HG02973 (cell line): Measurements from ENCODE around the gene KCNA2.

ENCODE experiments used
- ATAC-seq: cut with Tn5 transposase; IDR thresholded peaks from one replicate; pipeline ENCODE4 v1.9.1; 2021; ENCODE audit warnings: moderate library complexity; ENCODE audit not compliant: unreplicated experiment

Gene KCNA2

DNA sequence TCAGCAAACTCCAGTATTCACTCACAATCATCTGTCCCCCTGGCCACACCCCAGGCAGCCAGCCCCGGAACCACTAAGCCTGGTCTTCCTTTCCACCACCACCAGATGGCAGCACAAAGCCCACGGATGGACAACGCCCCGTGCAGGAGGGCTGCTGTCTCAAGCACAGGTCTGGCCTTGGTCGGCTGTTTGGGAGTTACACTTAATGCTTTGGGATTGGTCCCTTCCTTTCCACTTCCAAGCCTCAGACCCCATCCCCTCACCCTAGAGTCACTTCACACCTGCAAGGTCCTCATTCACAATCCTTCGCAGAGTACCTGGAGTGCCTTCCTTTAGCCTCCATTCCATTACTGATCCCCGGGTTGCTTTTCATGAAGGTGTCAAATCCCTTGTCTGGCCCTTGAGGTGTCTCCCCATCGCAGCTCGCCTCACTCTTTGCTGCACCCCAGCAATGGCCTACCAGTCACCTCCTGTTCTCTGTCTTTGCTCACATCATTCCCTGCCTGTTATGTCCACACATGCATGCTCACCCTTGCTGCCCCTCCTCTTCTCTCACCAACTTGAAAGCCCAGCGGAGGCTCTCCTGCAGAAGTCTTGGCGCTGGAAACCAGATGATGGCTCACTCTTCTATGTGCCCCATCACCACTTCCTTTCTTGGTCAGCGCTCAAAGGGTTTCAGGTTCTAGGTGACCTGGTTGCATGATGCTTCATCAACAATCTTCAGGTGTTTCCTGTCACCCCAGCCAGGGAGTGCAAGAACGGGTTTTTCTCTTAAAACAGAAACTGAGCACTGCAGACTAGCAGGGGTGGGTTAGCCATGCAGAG lies 24.9 kb upstream of the KCNA2 start:
- peak; percentile 35 for ATAC-seq

DNA sequence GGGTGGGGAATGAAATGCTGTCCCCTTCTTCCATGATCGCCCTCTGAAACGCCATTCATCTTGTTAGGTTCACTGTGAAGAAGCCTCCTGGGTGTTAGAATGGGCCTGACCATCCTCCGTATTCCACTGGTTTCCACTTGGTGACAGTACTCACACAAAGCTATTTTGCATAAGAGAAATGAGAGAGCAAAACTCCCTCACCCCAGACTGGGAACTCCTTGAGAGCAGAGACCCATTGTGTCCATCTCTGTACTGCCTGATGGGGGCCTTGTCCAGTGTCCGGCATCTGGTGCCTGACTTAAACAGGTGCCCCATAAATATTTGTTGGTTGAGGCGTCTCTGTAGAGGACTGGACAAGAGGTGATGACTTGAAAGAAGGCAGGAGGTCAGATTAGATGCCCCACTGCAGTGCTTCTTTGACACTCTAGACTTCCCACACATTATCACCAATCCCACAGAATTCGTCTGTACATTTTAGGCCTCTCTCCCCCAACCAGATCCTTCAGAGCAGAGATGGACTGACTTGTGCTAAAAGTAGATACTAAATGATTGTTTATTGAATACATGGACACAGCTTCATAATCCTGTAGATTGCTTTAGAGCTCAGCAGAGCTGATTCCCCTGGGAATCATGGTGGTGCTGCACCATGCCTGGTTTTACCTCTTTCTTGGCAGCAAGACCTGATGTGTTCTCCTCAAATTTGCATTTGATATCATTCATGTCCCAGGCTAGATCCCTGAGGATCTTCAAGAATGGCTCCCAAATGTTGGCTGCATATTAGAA lies 22.4 kb upstream of the KCNA2 start:
- no peak for ATAC-seq

DNA sequence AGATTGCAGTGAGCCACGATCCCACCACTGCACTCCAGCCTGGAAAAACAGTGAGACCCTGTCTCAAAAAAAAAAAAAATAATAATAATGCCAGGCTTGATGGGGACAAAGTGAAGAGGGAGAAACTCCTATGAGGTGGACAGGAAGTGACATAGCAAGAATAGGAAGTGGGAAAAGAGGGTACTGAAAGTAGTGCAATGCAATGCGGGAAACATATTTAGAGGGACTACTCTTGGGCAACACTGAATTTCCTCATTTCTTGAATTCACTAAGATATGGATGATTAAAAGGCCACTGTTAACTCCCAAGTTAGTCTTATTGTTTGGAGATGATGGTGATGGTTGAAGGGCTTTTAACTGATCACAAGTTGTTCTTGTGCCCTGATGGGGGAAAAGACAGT lies 21.6 kb upstream of the KCNA2 start:
- ATAC-seq: no peak

DNA sequence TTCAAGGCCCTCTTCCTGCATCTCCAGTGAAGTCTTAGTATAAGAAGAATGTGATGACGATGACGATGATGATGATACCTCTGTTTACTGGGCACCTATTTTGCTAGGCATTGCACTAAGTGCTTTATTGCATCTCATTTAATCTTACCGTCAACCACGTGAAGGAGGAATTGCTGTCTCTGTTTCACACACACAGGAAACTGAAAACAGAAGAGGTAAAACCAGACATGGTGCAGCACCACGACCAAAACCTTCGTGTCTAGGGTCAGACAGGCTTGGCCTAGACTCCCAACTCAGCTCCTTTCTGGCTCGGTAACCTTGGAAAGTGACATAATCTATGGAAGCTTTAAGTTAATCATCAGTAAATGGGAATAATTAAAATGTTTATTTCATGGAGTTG lies 20.7 kb upstream of the KCNA2 start:
- no peak for ATAC-seq

DNA sequence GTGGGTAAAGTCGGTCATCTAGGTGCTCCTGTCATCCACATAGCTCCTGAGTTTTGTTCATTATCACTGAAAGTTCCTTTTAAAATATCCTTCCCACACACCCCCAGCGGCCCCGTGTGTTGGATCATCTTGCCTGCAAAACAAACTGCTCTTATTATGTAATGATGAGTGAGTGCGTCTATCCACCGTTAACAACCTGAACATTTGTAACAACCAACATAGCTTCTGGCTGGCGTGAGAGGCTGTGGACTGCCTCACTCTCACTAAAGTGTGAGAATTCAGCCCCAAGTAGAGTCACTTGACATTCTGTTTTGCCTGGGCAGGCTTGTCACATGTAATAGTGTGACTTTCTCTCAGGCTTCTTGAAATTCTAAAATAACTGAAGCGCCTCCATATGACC lies 14.5 kb upstream of the KCNA2 start:
- no peak for ATAC-seq

DNA sequence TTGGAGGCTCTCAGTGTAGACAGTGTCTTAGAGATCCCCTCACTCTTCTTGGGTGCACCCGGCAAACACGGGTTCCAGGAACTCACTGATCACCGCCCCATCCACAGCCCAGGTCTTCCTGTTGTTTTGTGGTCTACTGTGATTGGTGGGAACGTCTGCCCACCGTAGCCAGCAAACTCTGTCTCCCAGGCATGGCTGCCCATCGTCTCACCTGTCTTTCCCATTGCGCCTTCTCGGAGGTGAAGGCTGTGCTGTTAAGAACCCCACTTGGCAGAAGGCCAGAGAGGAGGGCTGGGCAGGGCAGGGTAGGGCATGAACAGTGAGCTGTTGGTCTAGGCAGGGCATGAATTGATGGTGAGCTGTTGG lies 14.1 kb upstream of the KCNA2 start:
- ATAC-seq: no peak

DNA sequence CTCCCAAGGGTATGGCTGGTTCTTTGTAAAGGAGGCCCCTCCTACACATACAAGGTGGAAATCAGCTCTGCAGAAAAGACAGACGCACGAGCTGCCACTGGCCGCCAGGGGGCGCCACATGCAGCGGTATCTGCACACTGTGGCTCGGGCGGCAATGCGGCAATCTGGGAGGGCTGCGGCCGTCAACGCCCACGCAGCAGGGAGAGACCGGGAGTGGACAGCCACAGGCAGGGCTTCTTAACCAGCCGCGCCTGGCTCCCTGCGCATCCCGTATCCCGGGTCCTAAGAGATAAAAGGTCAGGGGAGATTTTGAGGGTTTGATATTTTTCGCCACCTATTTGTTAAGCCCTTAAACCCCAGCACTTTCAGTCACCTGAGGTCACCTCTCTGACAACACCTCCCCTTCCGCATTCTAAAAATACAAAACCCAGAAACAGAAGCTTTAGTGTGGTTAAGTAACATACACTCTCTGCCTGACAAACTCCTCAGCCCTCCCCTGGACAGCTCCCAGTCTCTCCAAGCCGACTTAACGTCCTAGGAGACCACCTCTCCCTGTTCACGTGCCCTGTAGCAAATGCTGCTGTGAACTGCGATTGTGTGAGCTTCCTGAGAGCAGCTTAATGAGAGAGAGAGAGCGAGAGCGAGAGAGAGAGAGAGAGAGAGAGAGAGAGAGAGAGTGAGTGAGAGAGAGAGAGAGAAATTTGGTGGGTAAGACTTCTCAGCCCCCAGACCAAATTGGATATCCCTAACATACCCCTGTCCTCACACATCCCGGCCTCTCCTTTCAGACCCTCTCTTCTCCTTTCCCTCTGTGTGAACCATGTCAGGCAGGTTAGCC lies 13.5 kb upstream of the KCNA2 start:
- ATAC-seq: peak; percentile 71

DNA sequence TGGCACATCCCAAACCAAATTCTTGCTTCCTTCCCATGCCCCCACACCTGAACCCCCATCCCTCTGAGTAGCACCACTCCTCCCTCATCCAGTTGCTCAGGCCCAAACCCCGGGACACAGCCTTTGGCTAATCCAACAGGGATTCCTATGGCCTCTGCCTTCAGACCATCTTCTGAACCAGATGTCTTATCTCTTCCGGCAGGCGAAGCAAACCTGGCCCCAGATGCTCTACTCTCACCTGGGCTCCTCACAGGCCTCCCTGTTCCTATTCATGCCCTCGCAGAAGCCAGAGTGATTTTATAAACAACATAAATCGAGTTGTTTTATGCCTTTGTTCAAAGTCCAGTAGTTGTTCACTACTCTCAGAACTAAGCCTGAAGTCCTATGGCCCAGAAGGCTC lies 12.5 kb upstream of the KCNA2 start:
- no peak for ATAC-seq

DNA sequence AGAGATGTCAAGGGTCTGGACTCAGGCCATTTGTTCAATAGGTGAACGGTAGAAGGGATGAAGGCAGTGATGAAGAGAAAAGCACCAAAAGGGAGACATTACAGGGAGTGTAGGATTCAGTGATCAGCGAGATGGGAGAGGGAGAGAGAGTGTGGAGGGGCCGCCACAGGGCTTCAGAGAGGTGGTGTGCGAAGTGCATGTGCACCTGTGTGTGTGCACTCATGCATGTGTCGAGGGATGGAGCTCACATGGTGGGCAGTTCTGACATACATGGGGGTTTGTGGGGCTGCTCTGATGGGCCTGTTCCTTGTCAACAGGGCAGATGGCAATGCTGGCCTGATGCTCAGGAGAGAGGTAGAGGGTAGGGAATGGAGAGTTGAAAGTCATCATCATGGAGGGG lies 11.4 kb upstream of the KCNA2 start:
- no peak for ATAC-seq

DNA sequence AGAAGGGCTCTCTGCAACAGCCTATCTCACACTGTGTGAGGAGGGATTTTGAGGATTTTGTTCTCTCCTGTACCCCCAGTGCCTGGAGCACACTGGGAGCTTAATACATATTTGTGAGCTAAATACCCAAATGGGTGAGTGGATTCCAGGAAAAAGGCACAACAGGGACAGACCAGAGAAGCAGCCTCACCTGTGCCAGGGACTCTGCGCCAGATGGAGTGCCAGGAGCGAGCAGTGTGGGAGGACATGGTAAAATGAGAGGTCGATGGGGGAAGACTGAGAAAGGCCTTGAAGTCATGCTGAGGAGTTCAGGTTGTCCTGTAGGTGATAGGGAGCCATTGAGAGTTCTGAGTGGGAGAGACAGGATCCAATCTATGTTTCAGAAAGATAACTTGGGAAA lies 11.0 kb upstream of the KCNA2 start:
- ATAC-seq: no peak

DNA sequence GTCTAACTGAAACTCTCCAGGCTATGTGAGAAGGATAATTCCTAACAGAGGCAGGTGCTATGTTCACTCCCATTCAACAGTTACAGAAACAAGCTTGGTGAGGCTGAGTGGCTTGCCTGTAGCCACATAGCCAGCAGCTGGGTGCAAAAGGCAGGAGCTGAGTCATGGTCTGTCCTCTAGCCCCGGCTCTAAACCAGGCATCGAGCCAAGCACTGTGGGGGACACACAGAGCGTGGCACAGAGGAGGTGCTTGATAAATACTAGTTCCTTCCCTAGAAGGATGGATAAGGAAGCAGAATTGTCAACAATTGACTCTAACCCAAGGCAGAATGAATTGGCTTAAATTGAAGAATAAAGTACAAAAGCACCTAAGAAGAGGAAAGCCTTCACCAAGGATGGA lies 10.4 kb upstream of the KCNA2 start:
- no peak for ATAC-seq

DNA sequence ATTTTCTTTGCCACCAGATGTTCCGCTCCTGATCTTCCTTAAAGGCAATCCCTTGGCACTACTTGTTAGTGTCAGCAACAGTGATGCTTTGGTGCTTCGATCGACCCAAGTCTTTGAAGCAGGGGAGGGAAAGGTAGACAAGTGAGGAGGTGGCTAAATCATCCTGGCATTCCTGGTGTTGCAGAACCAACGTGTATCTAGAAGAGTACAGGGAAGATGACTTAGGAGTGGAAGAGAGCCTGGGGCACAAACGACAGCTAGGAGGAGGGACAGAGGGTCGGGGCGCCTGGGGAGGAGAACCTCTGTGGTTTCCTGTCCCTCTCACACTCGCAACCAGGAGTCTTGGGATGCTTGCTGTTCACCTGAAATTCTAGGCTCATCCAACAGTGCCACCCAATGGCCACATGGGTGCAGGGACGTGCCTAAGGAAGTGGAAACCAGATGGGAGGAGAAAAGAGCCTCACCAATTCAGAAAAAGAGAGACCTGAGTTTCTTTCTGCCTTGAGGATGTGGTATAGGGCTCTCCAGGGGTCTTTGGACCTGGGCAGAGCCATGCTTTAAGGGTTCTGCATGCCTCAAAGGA lies 9.5 kb upstream of the KCNA2 start:
- ATAC-seq: no peak

DNA sequence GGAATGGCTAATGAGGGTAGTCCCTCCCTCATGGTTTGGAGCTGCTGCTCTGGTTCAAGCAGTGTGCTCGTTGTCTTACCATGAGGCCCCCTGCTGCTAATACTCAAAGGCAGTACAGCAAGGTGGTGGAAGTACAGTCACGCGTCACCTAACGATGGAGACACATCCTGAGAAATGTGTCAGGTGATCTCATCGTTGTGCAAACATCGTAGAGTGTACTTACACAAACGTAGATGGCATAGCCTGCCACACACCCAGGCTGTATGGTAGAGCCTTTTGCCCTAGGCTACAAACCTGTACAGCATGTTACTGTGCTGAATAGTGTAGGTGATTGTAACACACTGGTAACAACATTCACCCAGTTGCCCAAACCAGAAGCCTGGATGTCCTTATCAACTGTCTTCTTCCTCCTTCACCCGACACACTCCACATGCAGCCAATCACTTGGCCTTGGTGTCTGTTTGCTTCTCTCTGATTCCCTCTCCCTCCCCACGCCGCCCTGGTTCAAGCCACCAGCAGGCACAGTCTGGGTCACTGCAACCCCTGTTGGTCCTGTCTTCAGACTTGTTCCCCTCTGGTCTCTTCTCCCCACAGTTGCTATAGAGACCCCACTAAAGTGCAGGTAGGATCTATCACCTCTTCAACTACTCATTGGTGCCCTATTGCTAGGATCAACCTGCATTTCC lies 6.0 kb upstream of the KCNA2 start:
- ATAC-seq: no peak

DNA sequence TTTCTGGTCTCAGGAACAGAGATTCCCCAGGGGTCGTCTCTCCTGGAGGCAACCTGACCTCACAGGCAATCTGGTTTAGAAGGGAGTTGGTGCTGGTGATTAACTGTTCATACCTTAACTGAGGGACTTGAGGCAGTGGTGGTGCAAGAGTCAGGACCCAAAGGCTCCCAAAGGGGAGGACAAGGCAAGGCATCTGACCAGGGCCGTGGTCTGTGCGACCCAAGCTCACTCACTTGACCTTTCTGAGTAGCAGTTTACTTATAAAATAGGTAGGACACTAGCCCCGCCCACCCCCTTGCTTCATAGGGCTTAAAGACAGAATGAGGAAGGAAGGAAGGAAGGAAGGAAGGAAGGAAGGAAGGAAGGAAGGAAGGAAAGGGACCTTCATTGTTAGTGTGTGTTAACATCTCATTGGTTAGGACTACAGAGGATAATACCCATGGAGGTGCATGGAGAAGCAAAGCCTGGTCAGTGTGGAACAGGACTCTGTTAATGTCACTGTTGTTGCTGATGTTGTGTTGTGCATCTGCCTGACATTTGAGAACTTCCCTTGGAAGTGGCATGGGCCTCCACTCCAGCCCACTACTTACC lies 4.6 kb upstream of the KCNA2 start:
- ATAC-seq: no peak

DNA sequence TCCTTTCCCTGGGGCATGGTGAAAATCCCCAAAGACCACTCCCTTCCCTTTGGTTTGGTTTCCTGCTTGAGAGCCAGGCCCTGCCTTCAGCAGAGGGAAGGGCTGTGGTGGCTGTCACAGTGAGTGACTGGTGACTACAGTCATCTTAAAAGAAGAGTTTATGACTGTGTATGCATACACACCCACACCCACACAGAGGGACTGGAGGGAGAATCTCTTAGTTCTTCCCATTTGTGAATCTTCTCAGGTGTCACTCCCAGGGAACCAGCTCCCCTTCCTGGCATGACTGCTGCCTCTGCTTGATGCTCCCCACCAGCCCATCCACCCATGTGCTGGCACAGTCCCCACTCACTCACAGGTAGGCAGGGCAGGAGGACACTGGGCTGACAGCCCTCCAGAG lies 3.9 kb upstream of the KCNA2 start:
- ATAC-seq: no peak

DNA sequence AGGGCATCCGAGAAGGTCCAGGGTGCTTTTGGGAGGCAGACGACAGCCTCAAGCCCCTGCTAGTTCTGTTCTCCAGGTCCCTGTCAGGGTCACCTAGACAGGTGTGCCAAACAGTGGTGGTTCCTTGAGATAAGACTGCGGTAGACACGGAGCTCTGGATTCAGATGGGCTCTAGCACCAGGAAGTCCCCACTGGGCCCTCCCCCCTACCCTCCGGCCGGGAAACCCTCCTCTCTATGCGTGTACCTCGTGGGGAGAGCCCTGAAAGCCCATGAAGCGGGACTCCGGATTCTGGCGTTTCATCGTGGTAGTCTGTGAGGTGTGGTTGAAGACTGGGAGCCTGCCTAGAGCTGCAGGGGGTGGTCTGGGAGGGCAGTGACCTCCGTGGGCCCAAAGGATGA lies 2.1 kb upstream of the KCNA2 start:
- no peak for ATAC-seq

DNA sequence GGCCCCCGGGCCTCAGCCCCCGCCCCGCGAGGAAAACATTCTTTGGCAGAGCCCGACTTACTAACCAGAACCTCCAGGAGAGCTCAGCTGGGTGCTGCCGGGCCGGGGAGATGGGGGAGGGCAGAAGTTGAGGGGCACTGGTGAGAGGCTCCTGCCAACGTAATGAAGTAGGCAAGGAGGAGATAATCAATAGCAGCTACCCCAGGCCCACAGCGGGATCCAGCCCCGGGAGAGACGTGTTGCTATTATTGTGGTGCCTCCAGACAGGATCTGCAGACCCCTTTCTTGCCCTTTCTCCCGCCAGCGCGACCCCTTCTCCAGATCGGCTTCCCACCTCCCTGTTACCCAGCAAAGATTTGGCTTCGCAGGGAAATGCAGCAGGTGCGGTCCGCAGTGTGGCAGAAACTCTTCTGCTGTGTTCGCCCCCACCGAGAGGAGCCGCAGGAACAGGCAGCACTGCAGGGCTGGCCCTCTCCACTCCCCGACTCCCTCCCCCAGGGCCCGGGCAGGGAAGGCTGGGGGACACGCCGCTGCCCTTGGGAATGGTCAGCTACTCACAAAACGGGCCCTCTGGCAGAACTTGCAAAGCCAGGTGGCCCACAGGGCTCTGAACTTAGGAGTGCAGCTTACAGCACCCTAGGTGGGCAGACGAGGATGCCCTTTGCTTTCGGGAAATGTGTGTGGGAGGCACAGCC lies 1.5 kb upstream of the KCNA2 start:
- ATAC-seq: no peak

DNA sequence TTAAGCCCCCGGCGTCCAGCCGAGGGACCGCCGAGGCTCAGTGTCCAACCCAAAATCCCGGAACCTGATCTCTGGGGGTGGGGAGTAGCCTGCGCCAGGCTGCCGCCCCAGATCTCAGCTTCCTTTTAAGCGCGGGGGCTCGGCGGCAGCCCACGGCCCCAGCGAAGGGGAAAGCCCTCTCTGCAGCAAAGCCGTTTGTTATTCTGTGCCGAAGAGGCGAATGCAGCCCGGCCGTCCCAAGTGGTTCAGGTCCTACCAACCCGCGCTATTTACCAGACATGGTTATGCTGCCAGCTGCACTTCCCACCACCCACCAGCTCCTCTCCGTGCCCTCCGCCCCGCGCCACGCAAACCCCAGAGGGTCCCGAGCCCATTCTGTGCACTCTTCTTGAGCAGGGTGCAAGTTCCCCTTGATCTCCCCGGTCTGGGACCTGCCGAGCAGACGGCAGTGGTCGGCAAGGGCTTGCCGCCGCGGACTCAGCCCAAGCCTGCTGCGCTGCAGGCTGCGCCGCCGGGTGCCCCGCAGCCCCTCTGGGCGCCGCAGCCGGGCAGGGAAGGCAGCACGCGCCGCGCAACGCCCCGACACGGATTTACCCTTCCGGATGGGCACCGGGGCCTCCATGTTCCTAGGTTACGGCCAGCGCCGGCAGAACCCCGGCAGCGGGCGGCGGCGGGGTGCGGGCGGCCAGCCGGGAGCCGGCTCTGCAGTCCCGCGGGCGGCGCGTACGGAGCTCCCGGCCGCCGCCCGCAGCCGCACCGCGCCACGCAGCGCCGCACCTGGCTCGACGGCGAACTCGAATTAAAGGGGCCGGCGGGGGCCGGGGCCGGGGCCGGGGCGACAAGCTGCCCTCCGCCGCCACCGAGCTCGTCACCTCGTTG lies 738 bp upstream of the KCNA2 start:
- ATAC-seq: no peak

DNA sequence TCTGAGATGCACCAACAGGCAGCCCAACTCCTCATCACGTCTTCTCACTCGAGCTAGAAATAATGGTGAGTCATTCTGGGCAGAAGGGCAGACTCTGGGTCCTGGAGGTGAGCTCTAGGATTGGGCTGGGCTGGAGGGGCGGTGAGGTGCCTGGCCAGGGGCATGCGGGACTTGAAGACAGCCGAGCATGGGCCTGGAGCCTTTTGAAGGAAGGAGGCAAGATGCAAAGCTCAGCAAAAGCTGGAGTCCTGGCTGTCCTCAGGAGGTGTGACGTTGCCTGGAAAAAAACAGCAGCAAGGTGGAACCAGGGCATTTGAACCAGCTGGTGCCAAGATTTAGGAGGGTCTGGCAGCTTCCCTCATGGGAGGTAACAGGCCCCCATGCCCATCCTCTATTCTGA lies 712 bp downstream of the KCNA2 start:
- ATAC-seq: no peak
